GM12872 (cell line): Measurements from ENCODE around the gene TSGA10IP.

Source experiments
- TF ChIP-seq, protein P1 (sequence below): IDR thresholded peaks from 3 replicates; pipeline ENCODE4 v1.5.1; 2011; ENCODE audit warnings: low read depth, mild to moderate bottlenecking, low read length, moderate library complexity; ENCODE audit not compliant: insufficient read depth

TSGA10IP gene

GRCh38 chr11:65992056-65992455 lies 46.8 kb downstream of the TSGA10IP start:
- TF ChIP-seq, protein P1, sequence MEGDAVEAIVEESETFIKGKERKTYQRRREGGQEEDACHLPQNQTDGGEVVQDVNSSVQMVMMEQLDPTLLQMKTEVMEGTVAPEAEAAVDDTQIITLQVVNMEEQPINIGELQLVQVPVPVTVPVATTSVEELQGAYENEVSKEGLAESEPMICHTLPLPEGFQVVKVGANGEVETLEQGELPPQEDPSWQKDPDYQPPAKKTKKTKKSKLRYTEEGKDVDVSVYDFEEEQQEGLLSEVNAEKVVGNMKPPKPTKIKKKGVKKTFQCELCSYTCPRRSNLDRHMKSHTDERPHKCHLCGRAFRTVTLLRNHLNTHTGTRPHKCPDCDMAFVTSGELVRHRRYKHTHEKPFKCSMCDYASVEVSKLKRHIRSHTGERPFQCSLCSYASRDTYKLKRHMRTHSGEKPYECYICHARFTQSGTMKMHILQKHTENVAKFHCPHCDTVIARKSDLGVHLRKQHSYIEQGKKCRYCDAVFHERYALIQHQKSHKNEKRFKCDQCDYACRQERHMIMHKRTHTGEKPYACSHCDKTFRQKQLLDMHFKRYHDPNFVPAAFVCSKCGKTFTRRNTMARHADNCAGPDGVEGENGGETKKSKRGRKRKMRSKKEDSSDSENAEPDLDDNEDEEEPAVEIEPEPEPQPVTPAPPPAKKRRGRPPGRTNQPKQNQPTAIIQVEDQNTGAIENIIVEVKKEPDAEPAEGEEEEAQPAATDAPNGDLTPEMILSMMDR, result no peak

- TF ChIP-seq, protein P1, result no peak
These were observed 52.0 kb downstream of the TSGA10IP start for GRCh38 chr11:65997286-65997685.

DNA sequence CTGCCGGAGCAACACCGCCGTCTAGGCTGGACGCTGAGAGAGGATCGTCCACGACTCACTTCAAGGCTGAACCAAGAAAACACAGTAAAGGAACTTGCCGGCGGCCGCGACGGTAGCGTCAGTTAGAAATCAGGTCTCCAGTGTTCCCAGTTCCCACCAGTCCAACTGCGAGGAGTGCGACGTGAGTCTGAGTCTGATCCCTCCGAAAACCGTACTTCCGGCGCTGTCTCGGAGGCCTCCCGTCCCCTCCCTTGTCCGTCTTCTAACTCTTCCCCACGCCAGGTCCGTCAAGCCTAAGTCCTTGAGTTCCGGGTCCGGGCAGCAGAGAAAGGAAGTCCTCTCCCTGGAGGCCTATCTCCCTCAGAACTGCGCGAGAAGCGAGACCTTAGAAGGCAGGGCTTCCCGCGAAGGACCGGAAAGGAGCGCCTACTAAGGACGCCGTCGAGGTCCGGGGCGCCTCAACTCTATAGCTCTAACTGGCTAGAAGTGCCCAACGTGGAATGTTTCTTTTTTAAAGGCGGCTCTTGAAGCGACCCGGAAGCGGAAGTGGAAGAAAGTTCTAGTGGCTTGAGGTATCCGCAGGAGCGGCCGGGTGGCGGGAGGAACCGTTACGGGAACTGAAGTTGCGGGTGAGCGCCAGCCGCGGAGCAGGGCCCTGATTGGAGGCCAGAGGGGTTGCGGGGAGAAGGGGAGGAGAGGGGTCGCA lies 56.8 kb downstream of the TSGA10IP start, which contains the start of the genes BANF1 and EIF1AD:
Gene BANF1, plus strand, starts transcription at position 562 of the 706 bp plus-strand sequence. CDS start 748 bp downstream, outside the sequence.
Gene EIF1AD, minus strand, starts transcription at position 216 of the 706 bp plus-strand sequence. CDS start 1,768 bp downstream, outside the sequence.
- TF ChIP-seq, protein P1, result no peak

GRCh38 chr11:66002648-66003225 lies 57.5 kb downstream of the TSGA10IP start:
- TF ChIP-seq, protein P1, result no peak

GRCh38 chr11:66003291-66003690 lies 58.0 kb downstream of the TSGA10IP start:
- TF ChIP-seq, protein P1, result no peak

GRCh38 chr11:66004186-66004585 lies 58.9 kb downstream of the TSGA10IP start:
- TF ChIP-seq, protein P1, result no peak

GRCh38 chr11:66006134-66006890 lies 61.0 kb downstream of the TSGA10IP start:
- TF ChIP-seq, protein P1, result no peak
